ENCODE measurements around the gene WFDC12. TPM values are rescaled to one million over a fixed set of nuclear protein-coding genes. Genes with fewer than 3 reads are reported as not detected.

The WFDC12 gene
- total and polyA plus RNA-seq, 2 donors (not counting 1 experiment from before 2014, with no cell fraction given), result not detected

DNA sequence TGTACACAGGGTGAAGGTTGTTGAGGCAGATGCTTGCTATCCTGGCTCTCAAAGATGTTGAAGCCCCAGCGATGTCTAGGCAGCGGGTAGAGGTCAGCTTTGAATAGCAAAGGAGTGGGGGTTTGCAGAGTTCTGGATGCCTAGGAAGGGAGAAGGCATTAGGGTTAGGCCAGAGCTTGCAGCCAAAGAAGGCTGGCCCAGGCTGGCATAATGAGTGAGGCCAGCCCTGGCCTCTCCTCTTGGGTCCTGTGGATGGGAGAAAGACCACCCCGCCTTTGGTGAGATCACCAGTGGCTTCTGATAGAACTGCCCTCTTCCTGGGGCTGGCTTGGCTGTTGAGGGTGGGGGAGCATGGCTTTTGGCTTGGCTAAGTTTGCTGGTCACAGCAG is 8.9 kb downstream of the WFDC12 start:
- H3K27me3 ChIP-seq (replicated peaks in 1 of 4; ENCODE audit: control extremely low read depth in 1 of 4, control insufficient read depth in 3 of 4, insufficient read depth in 4 of 4, low read length in 3 of 4), result peaks cover 0 to 4% (median 3%) of the 10 kb centered on the region in 4 experiments
- no peaks in the 10 kb centered on the region for H3K4me1 ChIP-seq (ENCODE audit: control insufficient read depth in 2 of 2, insufficient read depth in 2 of 2, low read length in 2 of 2)
- no peaks in the 10 kb centered on the region for H3K4me1 Mint-ChIP-seq
- H3K36me3 ChIP-seq (replicated peaks in 1 of 2; ENCODE audit: control extremely low read depth in 1 of 2, control insufficient read depth in 1 of 2, extremely low read depth in 1 of 2, insufficient read depth in 2 of 2, low read length in 1 of 2), result no peaks in the 10 kb centered on the region
- TF ChIP-seq, protein P1, sequence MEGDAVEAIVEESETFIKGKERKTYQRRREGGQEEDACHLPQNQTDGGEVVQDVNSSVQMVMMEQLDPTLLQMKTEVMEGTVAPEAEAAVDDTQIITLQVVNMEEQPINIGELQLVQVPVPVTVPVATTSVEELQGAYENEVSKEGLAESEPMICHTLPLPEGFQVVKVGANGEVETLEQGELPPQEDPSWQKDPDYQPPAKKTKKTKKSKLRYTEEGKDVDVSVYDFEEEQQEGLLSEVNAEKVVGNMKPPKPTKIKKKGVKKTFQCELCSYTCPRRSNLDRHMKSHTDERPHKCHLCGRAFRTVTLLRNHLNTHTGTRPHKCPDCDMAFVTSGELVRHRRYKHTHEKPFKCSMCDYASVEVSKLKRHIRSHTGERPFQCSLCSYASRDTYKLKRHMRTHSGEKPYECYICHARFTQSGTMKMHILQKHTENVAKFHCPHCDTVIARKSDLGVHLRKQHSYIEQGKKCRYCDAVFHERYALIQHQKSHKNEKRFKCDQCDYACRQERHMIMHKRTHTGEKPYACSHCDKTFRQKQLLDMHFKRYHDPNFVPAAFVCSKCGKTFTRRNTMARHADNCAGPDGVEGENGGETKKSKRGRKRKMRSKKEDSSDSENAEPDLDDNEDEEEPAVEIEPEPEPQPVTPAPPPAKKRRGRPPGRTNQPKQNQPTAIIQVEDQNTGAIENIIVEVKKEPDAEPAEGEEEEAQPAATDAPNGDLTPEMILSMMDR (IDR thresholded peaks at IDR 0.05), result no peak
- TF ChIP-seq EZH2 (IDR thresholded peaks at IDR 0.05; ENCODE audit: borderline replicate concordance, insufficient read depth, low read depth, low read length, poor library complexity, severe bottlenecking), result no peak
- ChIA-PET POLR2A (no interaction called here), CTCF (interaction anchor here (1.8 to 1.9 kb wide), 2 partner anchors 20 to 72 kb away, joined by 5 to 10 read pairs; no protein-coding TSS in a partner anchor)
- DNase-seq, result no peak
- WGBS (ENCODE audit: insufficient coverage), result 74% methylated on average over 2 of the region's 3 CpGs
- no peak overlapping the region for H3K4me3 Mint-ChIP-seq
- H3K4me3 ChIP-seq (ENCODE audit: control extremely low read depth in 1 of 5, extremely low read depth in 1 of 5, insufficient read depth in 1 of 5, low read depth in 2 of 5, low read length in 4 of 5), result no peak overlapping the region
- peaks cover 21% of the 10 kb centered on the region for H3K27me3 Mint-ChIP-seq
- H2AFZ ChIP-seq (ENCODE audit: insufficient read depth, low read depth, low read length, poor library complexity, severe bottlenecking), result no peak overlapping the region
- H3K79me2 ChIP-seq (ENCODE audit: control insufficient read depth, insufficient read depth, low read length), result no peaks in the 10 kb centered on the region
- H3K9me3 Mint-ChIP-seq (ENCODE audit: insufficient read depth), result no peaks in the 10 kb centered on the region
- H3K27ac ChIP-seq (ENCODE audit: low read length in 2 of 2), result no peak overlapping the region
- H4K20me1 ChIP-seq (ENCODE audit: control insufficient read depth, insufficient read depth, low read length, poor library complexity, severe bottlenecking), result no peaks in the 10 kb centered on the region
- no peak for ATAC-seq (ENCODE audit: low read depth)
- H3K27ac Mint-ChIP-seq, result no peak overlapping the region
- H3K4me2 ChIP-seq (replicated peaks; ENCODE audit: low read depth, low read length, poor library complexity, severe bottlenecking), result no peak overlapping the region
- H3K9me3 ChIP-seq (ENCODE audit: control extremely low read depth in 1 of 3, control insufficient read depth in 2 of 3, insufficient read depth in 1 of 3, low read length in 2 of 3), result no peaks in the 10 kb centered on the region
- H3K9ac ChIP-seq (ENCODE audit: low read length), result no peak overlapping the region
- intact Hi-C loops (cut with micrococcal nuclease), result no loop called here

DNA sequence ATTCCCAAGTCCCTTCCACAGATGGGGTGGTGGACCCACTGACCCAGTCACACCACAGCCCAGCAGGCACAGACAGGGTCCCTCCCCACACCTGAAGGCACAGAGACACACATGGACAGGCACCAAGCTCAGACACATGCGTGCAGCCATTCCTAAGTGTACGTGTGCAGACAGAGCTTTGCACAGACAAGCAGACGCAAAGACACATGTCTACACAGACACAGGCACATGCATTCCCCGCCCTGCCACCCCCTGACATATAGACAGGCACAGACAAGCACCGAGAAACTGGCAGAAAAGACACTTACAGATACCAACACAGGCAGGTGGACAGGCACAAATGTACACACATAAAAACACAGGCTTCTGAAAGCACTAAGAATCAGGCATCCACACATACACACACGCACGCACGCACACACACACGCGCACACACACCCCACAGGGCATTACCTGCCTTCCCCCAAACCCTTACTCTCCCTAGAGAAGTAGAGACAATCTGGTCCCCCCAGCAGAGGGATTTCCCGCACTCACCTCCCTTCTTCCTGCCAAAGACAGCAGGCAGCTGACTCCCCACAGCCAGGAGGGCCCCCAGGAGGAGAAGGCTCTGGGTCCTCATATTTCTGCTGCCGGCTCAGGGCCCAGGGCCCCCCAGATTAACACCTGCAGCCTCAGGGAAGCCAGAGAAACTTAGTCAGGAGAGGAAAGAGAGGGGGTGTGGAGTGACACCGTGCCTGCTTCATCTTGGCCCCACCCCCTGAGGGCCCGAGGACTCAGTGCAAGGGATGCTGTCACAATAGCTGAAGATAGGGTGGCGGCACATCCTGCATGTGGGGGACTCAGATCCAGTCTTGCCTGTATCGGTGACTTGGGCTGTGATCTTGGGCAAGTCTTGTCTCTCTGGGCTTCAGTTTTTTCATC is 9.5 kb downstream of the WFDC12 start, which contains the start of gene WFDC5:
Gene WFDC5 (minus strand): TSS at position 710 of the 921 bp plus-strand sequence. CDS start 91 bp downstream, at position 619.
- H3K4me3 ChIP-seq (ENCODE audit: control extremely low read depth in 1 of 5, extremely low read depth in 1 of 5, insufficient read depth in 1 of 5, low read depth in 2 of 5, low read length in 4 of 5), result no peak within 1 kb of the TSS
- no peaks in the 10 kb centered on the region for H3K9me3 ChIP-seq (ENCODE audit: control extremely low read depth in 1 of 3, control insufficient read depth in 2 of 3, insufficient read depth in 1 of 3, low read length in 2 of 3)
- Mint-ChIP-seq H3K9me3 (ENCODE audit: insufficient read depth) (no peaks in the 10 kb centered on the region), H3K27ac (no peak within 1 kb of the TSS), H3K27me3 (peaks cover 16% of the 10 kb centered on the region), H3K4me3 (no peak within 1 kb of the TSS), H3K4me1 (no peaks in the 10 kb centered on the region)
- H3K36me3 ChIP-seq (replicated peaks in 1 of 2; ENCODE audit: control extremely low read depth in 1 of 2, control insufficient read depth in 1 of 2, extremely low read depth in 1 of 2, insufficient read depth in 2 of 2, low read length in 1 of 2), result no peaks in the 10 kb centered on the region
- H3K4me1 ChIP-seq (ENCODE audit: control insufficient read depth in 2 of 2, insufficient read depth in 2 of 2, low read length in 2 of 2), result no peaks in the 10 kb centered on the region
- no peak within 1 kb of the TSS for H3K4me2 ChIP-seq (replicated peaks; ENCODE audit: low read depth, low read length, poor library complexity, severe bottlenecking)
- DNase-seq (no peak), ATAC-seq (ENCODE audit: low read depth) (no peak)
- no peak within 1 kb of the TSS for H2AFZ ChIP-seq (ENCODE audit: insufficient read depth, low read depth, low read length, poor library complexity, severe bottlenecking)
- POLR2A ChIA-PET, result no interaction called here
- intact Hi-C loops (cut with micrococcal nuclease), result no loop called here
- TF ChIP-seq, protein P1 (IDR thresholded peaks at IDR 0.05), result no peak
- TF ChIP-seq EZH2 (IDR thresholded peaks at IDR 0.05; ENCODE audit: borderline replicate concordance, insufficient read depth, low read depth, low read length, poor library complexity, severe bottlenecking), result no peak
- no peaks in the 10 kb centered on the region for H3K79me2 ChIP-seq (ENCODE audit: control insufficient read depth, insufficient read depth, low read length)
- WGBS (ENCODE audit: insufficient coverage), result 64% methylated on average over 16 of the region's 16 CpGs
- CTCF ChIA-PET, result interaction anchor here (1.8 to 1.9 kb wide), 2 partner anchors 19 to 71 kb away, joined by 5 to 10 read pairs; no protein-coding TSS in a partner anchor
- H3K27ac ChIP-seq (ENCODE audit: low read length in 2 of 2), result no peak within 1 kb of the TSS
- peaks cover 0 to 3% (median 3%) of the 10 kb centered on the region in 4 experiments for H3K27me3 ChIP-seq (replicated peaks in 1 of 4; ENCODE audit: control extremely low read depth in 1 of 4, control insufficient read depth in 3 of 4, insufficient read depth in 4 of 4, low read length in 3 of 4)
- no peak within 1 kb of the TSS for H3K9ac ChIP-seq (ENCODE audit: low read length)
- no peaks in the 10 kb centered on the region for H4K20me1 ChIP-seq (ENCODE audit: control insufficient read depth, insufficient read depth, low read length, poor library complexity, severe bottlenecking)

Data from B cell (primary cell).